IMR-90 (cell line): Measurements from ENCODE around the gene FAM217B.

ENCODE experiments used
- CEBPB ChIP-seq: IDR thresholded peaks from 2 replicates; pipeline ENCODE4 v1.6.1; 2012; ENCODE audit warnings: low read depth, low read length, improper control_type of control experiment
- POLR2A ChIP-seq: IDR thresholded peaks from 2 replicates; pipeline ENCODE4 v1.6.1; 2012; ENCODE audit warnings: mild to moderate bottlenecking, low read depth, low read length
- RAD21 ChIP-seq: IDR thresholded peaks from 2 replicates; pipeline ENCODE4 v1.6.1; 2012; ENCODE audit warnings: low read length, improper control_type of control experiment
- RCOR1 ChIP-seq: IDR thresholded peaks from 2 replicates; pipeline ENCODE4 v1.6.1; 2012; ENCODE audit warnings: mild to moderate bottlenecking, low read length, improper control_type of control experiment; ENCODE audit not compliant: insufficient replicate concordance
- RFX5 ChIP-seq: IDR thresholded peaks from 2 replicates; pipeline ENCODE4 v1.8.0; 2012; ENCODE audit warnings: low read depth, mild to moderate bottlenecking, low read length, moderate library complexity
- SMC3 ChIP-seq: fragments of 150-350 bp; IDR thresholded peaks from 2 replicates; pipeline ENCODE4 v1.6.1; 2016; ENCODE audit warnings: low read depth, mild to moderate bottlenecking, antibody characterized with exemption, low read length, moderate library complexity
- TF ChIP-seq, protein P1 (sequence below): conservative IDR thresholded peaks from 2 replicates; pipeline ENCODE4 v1.5.1; 2012; ENCODE audit warnings: mild to moderate bottlenecking, low read depth, low read length, improper control_type of control experiment
- TF ChIP-seq, protein P2 (sequence below): fragments of 150-350 bp; IDR thresholded peaks from 2 replicates; pipeline ENCODE4 v1.6.1; 2017; ENCODE audit warnings: mild to moderate bottlenecking, antibody characterized with exemption, low read length, low read depth
- TF ChIP-seq, protein P3 (sequence below): fragments of 150-350 bp; IDR thresholded peaks from 2 replicates; pipeline ENCODE4 v1.6.1; 2016; ENCODE audit warnings: low read depth, mild to moderate bottlenecking, low read length, moderate library complexity, borderline replicate concordance

DNA sequence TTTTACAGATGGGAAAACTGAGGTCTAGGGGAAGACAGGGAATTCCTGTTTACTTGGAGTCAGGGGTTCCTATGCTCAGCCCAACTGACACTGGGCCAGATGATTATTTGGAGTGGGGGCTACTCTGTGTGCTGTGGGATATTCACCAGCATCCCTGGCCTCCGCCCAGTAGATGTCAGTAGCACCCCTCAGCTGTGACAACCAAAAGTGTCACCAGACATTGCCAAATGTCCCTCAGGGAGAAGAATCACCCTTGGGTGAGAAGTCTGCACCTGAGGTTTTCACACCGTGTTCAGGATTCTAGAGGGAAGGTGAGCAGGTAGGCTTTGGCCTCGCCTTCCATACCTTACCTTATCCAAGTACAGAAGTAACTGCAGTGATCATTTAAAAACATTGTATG, 45.7 kb downstream of the FAM217B start:
- TF ChIP-seq, protein P1, sequence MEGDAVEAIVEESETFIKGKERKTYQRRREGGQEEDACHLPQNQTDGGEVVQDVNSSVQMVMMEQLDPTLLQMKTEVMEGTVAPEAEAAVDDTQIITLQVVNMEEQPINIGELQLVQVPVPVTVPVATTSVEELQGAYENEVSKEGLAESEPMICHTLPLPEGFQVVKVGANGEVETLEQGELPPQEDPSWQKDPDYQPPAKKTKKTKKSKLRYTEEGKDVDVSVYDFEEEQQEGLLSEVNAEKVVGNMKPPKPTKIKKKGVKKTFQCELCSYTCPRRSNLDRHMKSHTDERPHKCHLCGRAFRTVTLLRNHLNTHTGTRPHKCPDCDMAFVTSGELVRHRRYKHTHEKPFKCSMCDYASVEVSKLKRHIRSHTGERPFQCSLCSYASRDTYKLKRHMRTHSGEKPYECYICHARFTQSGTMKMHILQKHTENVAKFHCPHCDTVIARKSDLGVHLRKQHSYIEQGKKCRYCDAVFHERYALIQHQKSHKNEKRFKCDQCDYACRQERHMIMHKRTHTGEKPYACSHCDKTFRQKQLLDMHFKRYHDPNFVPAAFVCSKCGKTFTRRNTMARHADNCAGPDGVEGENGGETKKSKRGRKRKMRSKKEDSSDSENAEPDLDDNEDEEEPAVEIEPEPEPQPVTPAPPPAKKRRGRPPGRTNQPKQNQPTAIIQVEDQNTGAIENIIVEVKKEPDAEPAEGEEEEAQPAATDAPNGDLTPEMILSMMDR: no peak
- TF ChIP-seq, protein P2, sequence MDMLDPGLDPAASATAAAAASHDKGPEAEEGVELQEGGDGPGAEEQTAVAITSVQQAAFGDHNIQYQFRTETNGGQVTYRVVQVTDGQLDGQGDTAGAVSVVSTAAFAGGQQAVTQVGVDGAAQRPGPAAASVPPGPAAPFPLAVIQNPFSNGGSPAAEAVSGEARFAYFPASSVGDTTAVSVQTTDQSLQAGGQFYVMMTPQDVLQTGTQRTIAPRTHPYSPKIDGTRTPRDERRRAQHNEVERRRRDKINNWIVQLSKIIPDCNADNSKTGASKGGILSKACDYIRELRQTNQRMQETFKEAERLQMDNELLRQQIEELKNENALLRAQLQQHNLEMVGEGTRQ: no peak
- no peak for TF ChIP-seq CEBPB
- no peak for TF ChIP-seq RFX5
- TF ChIP-seq POLR2A: no peak
- TF ChIP-seq, protein P3, sequence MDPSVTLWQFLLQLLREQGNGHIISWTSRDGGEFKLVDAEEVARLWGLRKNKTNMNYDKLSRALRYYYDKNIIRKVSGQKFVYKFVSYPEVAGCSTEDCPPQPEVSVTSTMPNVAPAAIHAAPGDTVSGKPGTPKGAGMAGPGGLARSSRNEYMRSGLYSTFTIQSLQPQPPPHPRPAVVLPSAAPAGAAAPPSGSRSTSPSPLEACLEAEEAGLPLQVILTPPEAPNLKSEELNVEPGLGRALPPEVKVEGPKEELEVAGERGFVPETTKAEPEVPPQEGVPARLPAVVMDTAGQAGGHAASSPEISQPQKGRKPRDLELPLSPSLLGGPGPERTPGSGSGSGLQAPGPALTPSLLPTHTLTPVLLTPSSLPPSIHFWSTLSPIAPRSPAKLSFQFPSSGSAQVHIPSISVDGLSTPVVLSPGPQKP: no peak
- no peak for TF ChIP-seq RAD21
- no peak for TF ChIP-seq SMC3
- TF ChIP-seq RCOR1: no peak
